IPS DF 6.9 (cell line): Measurements from ENCODE around the gene SST.

ENCODE experiments used
- DNase-seq: peaks from one replicate; pipeline ENCODE4 v3.0.0-alpha.2; 2013; ENCODE audit warnings: low read depth, low spot score
- H3K27ac ChIP-seq: one replicate; pipeline ENCODE4 v1.5.1; 2013; ENCODE audit warnings: low read length, control low read depth
- H3K27me3 ChIP-seq: 2 replicates; pipeline ENCODE4 v1.6.1; 2013; ENCODE audit warnings: mild to moderate bottlenecking, low read length; ENCODE audit not compliant: control insufficient read depth, insufficient read depth
- H3K36me3 ChIP-seq: 2 replicates; pipeline ENCODE4 v1.6.1; 2013; ENCODE audit warnings: low read length; ENCODE audit not compliant: control insufficient read depth, insufficient read depth
- H3K4me1 ChIP-seq: 2 replicates; pipeline ENCODE4 v1.6.1; 2013; ENCODE audit warnings: low read length; ENCODE audit not compliant: control insufficient read depth, insufficient read depth
- H3K4me3 ChIP-seq: 2 replicates; pipeline ENCODE4 v1.5.1; 2013; ENCODE audit warnings: mild to moderate bottlenecking, low read length
- H3K9me3 ChIP-seq: 2 replicates; pipeline ENCODE4 v1.6.1; 2013; ENCODE audit warnings: low read length, inconsistent platforms; ENCODE audit not compliant: control insufficient read depth, insufficient read depth
- WGBS: extraction: QIAGEN DNeasy Blood & Tissue Kit; methylation state at CpG from one replicate; pipeline ENCODE4 v1.1.7; 2013; ENCODE audit warnings: mixed read lengths, missing lambda C conversion rate; ENCODE audit not compliant: insufficient read length, insufficient coverage; 5-methylcytosine and 5-hydroxymethylcytosine counted together

SST gene

GRCh38 chr3:187669675-187670504 is at the start of gene SST:
Gene SST (minus strand): TSS chr3:187670394. CDS start chr3:187670291, 103 bp downstream.
- Histone ChIP-seq H3K4me1 (no peaks in the 10 kb centered on the region), H3K27me3 (peaks cover 1% of the 10 kb centered on the region; the same call in 1 of the 2 replicates), H3K9me3 (no peaks in the 10 kb centered on the region), H3K36me3 (no peaks in the 10 kb centered on the region), H3K4me3 (no peak within 1 kb of the TSS), H3K27ac (no peak within 1 kb of the TSS)
- DNase-seq: peak; percentile 85
- no CpG with 5 or more reads among the region's 46 CpGs for WGBS

GRCh38 chr3:187719628-187720336 is 49.6 kb upstream of the SST start:
- DNase-seq: no peak
- Histone ChIP-seq H3K4me1 (peaks cover 4% of the 10 kb centered on the region), H3K27me3 (no peaks in the 10 kb centered on the region), H3K36me3 (peaks cover 10% of the 10 kb centered on the region), H3K9me3 (no peaks in the 10 kb centered on the region), H3K27ac (no peak overlapping the region), H3K4me3 (no peak overlapping the region)
- WGBS: no CpG with 5 or more reads among the region's 6 CpGs

GRCh38 chr3:187718802-187719201 is 48.6 kb upstream of the SST start:
- no CpG with 5 or more reads among the region's 5 CpGs for WGBS
- Histone ChIP-seq H3K27me3 (no peaks in the 10 kb centered on the region), H3K4me3 (no peak overlapping the region), H3K36me3 (peaks cover 5% of the 10 kb centered on the region; the same call in 1 of the 2 replicates), H3K27ac (no peak overlapping the region), H3K4me1 (peaks cover 4% of the 10 kb centered on the region), H3K9me3 (no peaks in the 10 kb centered on the region)
- DNase-seq: no peak

- no peak for DNase-seq
- Histone ChIP-seq H3K27me3 (no peaks in the 10 kb centered on the region), H3K9me3 (no peaks in the 10 kb centered on the region), H3K36me3 (peaks cover 4% of the 10 kb centered on the region; the same call in 1 of the 2 replicates), H3K27ac (no peak overlapping the region), H3K4me3 (no peak overlapping the region), H3K4me1 (peaks cover 4% of the 10 kb centered on the region)
- WGBS: no CpG with 5 or more reads among the region's 1 CpG
Observed at GRCh38 chr3:187717572-187717971, 47.4 kb upstream of the SST start.

GRCh38 chr3:187714404-187714979 is 44.3 kb upstream of the SST start:
- no peaks in the 10 kb centered on the region for H3K4me1 ChIP-seq

GRCh38 chr3:187713504-187713903 is 43.3 kb upstream of the SST start:
- WGBS: no CpG with 5 or more reads among the region's 2 CpGs
- Histone ChIP-seq H3K27me3 (no peaks in the 10 kb centered on the region), H3K4me1 (no peaks in the 10 kb centered on the region), H3K27ac (no peak overlapping the region), H3K36me3 (no peaks in the 10 kb centered on the region), H3K9me3 (no peaks in the 10 kb centered on the region), H3K4me3 (no peak overlapping the region)
- no peak for DNase-seq

More at GRCh38 chr3:187714404-187714979, 44.3 kb upstream of the SST start:
- Histone ChIP-seq H3K27me3 (no peaks in the 10 kb centered on the region), H3K27ac (no peak overlapping the region), H3K36me3 (no peaks in the 10 kb centered on the region), H3K4me3 (no peak overlapping the region), H3K9me3 (no peaks in the 10 kb centered on the region)
- DNase-seq: peak; percentile 78
- no CpG with 5 or more reads among the region's 4 CpGs for WGBS

GRCh38 chr3:187709155-187709554 is 39.0 kb upstream of the SST start:
- H3K27me3 ChIP-seq: no peaks in the 10 kb centered on the region
- DNase-seq: no peak
- no peak overlapping the region for H3K4me3 ChIP-seq
- no peaks in the 10 kb centered on the region for H3K9me3 ChIP-seq
- no peaks in the 10 kb centered on the region for H3K4me1 ChIP-seq
- no CpG with 5 or more reads among the region's 4 CpGs for whole genome bisulfite sequencing
- no peak overlapping the region for H3K27ac ChIP-seq
- H3K36me3 ChIP-seq: no peaks in the 10 kb centered on the region

GRCh38 chr3:187708696-187709095 is 38.5 kb upstream of the SST start:
- Histone ChIP-seq H3K9me3 (no peaks in the 10 kb centered on the region), H3K27ac (no peak overlapping the region), H3K4me3 (no peak overlapping the region), H3K4me1 (no peaks in the 10 kb centered on the region), H3K27me3 (no peaks in the 10 kb centered on the region), H3K36me3 (no peaks in the 10 kb centered on the region)
- no peak for DNase-seq

- Histone ChIP-seq H3K4me1 (no peaks in the 10 kb centered on the region), H3K4me3 (no peak overlapping the region), H3K27ac (no peak overlapping the region), H3K27me3 (no peaks in the 10 kb centered on the region), H3K9me3 (no peaks in the 10 kb centered on the region), H3K36me3 (no peaks in the 10 kb centered on the region)
- no CpG with 5 or more reads among the region's 2 CpGs for WGBS
- no peak for DNase-seq
Observed at GRCh38 chr3:187706971-187707370, 36.8 kb upstream of the SST start.

GRCh38 chr3:187705164-187705563 is 35.0 kb upstream of the SST start:
- no peak for DNase-seq

More at GRCh38 chr3:187705164-187705563, 35.0 kb upstream of the SST start:
- Histone ChIP-seq H3K9me3 (no peaks in the 10 kb centered on the region), H3K4me1 (no peaks in the 10 kb centered on the region), H3K27me3 (no peaks in the 10 kb centered on the region), H3K4me3 (no peak overlapping the region), H3K36me3 (no peaks in the 10 kb centered on the region), H3K27ac (no peak overlapping the region)
